GM23248 (cell line): ENCODE results near the gene PEX19. TPM values are rescaled to one million over a fixed set of nuclear protein-coding genes. Genes with fewer than 3 reads are reported as not detected.

Experiments used
- DNase-seq: peaks from one replicate; pipeline ENCODE4 v3.0.0-alpha.2; 2015
- H2AFZ ChIP-seq: fragments of 200-600 bp; sonication (generic); 2 replicates; pipeline ENCODE4 v1.6.1; 2016; ENCODE audit warnings: antibody characterized with exemption
- H3F3A ChIP-seq: fragments of 200-600 bp; sonication (generic); 2 replicates; pipeline ENCODE4 v1.6.1; 2016; ENCODE audit warnings: mild to moderate bottlenecking, antibody characterized with exemption, mixed run types; ENCODE audit not compliant: insufficient read depth
- H3K27ac ChIP-seq: fragments of 200-600 bp; sonication (generic); 2 replicates; pipeline ENCODE4 v1.5.1; 2016; ENCODE audit warnings: mild to moderate bottlenecking
- H3K27me3 ChIP-seq: fragments of 200-600 bp; sonication (generic); replicated peaks from 2 replicates; pipeline ENCODE4 v1.6.1; 2016; ENCODE audit warnings: mild to moderate bottlenecking; ENCODE audit not compliant: insufficient read depth
- H3K36me3 ChIP-seq: fragments of 200-600 bp; sonication (generic); 2 replicates; pipeline ENCODE4 v1.6.1; 2016; ENCODE audit warnings: low read depth, mild to moderate bottlenecking
- H3K4me1 ChIP-seq: fragments of 200-600 bp; sonication (generic); 2 replicates; pipeline ENCODE4 v1.6.1; 2016; ENCODE audit warnings: mild to moderate bottlenecking; ENCODE audit not compliant: insufficient read depth
- H3K4me2 ChIP-seq: fragments of 200-600 bp; sonication (generic); one replicate; pipeline ENCODE4 v1.6.1; 2016; ENCODE audit warnings: mild to moderate bottlenecking; ENCODE audit not compliant: unreplicated experiment
- H3K4me3 ChIP-seq: fragments of 200-600 bp; sonication (generic); 2 replicates; pipeline ENCODE4 v1.5.1; 2016; ENCODE audit warnings: mild to moderate bottlenecking
- H3K79me2 ChIP-seq: fragments of 200-600 bp; sonication (generic); 2 replicates; pipeline ENCODE4 v1.6.1; 2016; ENCODE audit warnings: mild to moderate bottlenecking; ENCODE audit not compliant: insufficient read depth
- H3K9ac ChIP-seq: fragments of 200-600 bp; sonication (generic); 2 replicates; pipeline ENCODE4 v1.6.1; 2016; ENCODE audit warnings: mild to moderate bottlenecking
- H3K9me2 ChIP-seq: fragments of 200-600 bp; sonication (generic); 2 replicates; pipeline ENCODE4 v1.6.1; 2016; ENCODE audit warnings: mixed run types, mild to moderate bottlenecking, moderate library complexity; ENCODE audit not compliant: insufficient read depth
- H3K9me3 ChIP-seq: fragments of 200-600 bp; sonication (generic); one replicate; pipeline ENCODE4 v1.6.1; 2017; ENCODE audit warnings: low read depth
- H4K20me1 ChIP-seq: fragments of 200-600 bp; sonication (generic); 2 replicates; pipeline ENCODE4 v1.6.0; 2016; ENCODE audit not compliant: insufficient read depth
- EZH2 ChIP-seq: fragments of 200-600 bp; sonication (generic); IDR thresholded peaks from 2 replicates; pipeline ENCODE4 v1.6.1; 2018; ENCODE audit warnings: antibody characterized with exemption, mild to moderate bottlenecking; ENCODE audit not compliant: insufficient read depth, poor library complexity, severe bottlenecking
- EZH2phosphoT487 ChIP-seq: fragments of 200-600 bp; sonication (generic); IDR thresholded peaks from 2 replicates; pipeline ENCODE4 v1.6.1; 2018; ENCODE audit warnings: antibody characterized with exemption, moderate library complexity, mild to moderate bottlenecking, low read depth; ENCODE audit not compliant: insufficient read depth
- WGBS, 2 experiments: methylation state at CpG; one replicate each; pipeline ENCODE4 v1.1.6; 2015 to 2017; ENCODE audit warnings: low lambda C conversion rate in 2 of 2, low coverage in 1 of 2; ENCODE audit errors: missing lambda C conversion rate in 2 of 2; 5-methylcytosine and 5-hydroxymethylcytosine counted together
- in situ Hi-C: fragments of 300-500 bp; cut with MboI; formaldehyde crosslinking; loops from 2 replicates; pipeline ENCODE4 v1.15.0; 2020
- polyA plus RNA-seq: library from polyadenylated mRNA; unstranded; fragments of >200 nt; fragmentation: Nextera tagmentation; extraction: Ambion mirVana; gene quantifications from 2 replicates; pipeline ENCODE4 v1.2.1, GENCODE V29; 2016
- total RNA-seq: library from RNA; depleted of rRNA; stranded (reverse); fragments of >200 nt; shearing (Covaris generic); gene quantifications from 2 replicates; pipeline ENCODE4 v1.2.3, GENCODE V29; 2014

PEX19 gene
- total and polyA plus RNA-seq, 2 experiments from 2014 or later: 38.9 to 52.4 TPM

DNA sequence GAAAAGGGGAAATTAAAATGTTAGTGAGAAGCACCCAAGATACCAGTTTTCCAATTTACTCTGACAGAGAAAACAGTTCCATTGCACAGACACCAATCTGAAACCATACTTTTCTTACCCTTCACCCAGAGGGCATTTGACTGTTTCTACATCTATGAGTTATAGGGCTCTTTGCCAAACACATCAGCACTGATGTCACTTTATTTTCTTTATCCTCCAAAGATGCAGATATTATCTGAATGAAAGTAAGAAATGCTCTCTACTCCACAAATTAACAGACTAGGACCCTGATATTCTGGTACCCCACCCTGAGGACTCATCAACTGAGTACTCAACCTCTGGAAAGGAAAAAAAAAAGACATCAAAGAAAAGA is 24.2 kb upstream of the PEX19 start:
- Histone ChIP-seq H4K20me1 (no peaks in the 10 kb centered on the region), H3K4me2 (peak overlapping the region; percentile 67), H3K9ac (peak overlapping the region; percentile 78), H3K9me3 (no peaks in the 10 kb centered on the region), H3K27ac (peak overlapping the region; percentile 98), H3K4me1 (peaks cover 20% of the 10 kb centered on the region), H3K36me3 (peaks cover 91% of the 10 kb centered on the region), H3K9me2 (no peaks in the 10 kb centered on the region), H2AFZ (no peak overlapping the region), H3F3A (peaks cover 50% of the 10 kb centered on the region), H3K27me3 (no peaks in the 10 kb centered on the region), H3K79me2 (peaks cover 78% of the 10 kb centered on the region), H3K4me3 (peak overlapping the region; percentile 28; the same call in 1 of the 2 replicates)
- TF ChIP-seq EZH2phosphoT487: no peak
- no peak for TF ChIP-seq EZH2
- peak; percentile 91 for DNase-seq
- in situ Hi-C loops: no loop called here

DNA sequence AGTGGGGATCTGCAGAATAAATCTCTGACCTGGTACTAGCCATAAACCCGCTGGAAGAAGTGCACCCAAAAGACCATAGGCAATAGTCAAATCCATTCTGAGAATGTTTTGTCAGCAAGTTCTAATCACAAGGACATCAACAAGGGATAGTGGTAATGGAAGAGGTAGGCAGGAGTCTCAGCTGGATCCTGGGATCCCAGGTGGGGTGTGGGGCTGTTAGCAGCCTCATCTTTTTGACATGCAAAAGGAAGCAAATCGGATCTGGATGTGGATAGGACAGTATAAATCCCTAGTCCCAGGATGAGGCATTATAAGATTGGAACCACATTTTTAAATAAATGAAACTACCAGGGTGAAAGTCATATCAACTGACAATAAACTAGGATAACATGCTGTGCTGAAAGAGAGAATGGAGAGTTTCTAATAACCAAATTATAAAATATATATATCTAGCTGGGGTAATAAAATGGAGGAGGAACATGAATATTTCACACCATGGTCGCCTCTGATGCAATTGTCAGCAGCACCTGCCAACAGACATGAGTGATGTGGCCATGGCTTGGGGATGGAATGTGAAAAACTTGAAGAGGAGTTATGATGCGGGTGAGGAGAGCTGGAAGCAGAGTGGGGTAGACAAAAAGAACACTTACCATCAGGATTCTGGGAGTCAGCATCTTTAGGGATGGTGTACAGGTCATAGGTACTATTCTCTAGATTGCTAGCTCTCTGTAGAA is 23.7 kb upstream of the PEX19 start:
- Histone ChIP-seq H2AFZ (no peak overlapping the region), H3K36me3 (peaks cover 91% of the 10 kb centered on the region), H3K4me3 (no peak overlapping the region), H3K79me2 (peaks cover 78% of the 10 kb centered on the region), H4K20me1 (no peaks in the 10 kb centered on the region), H3F3A (peaks cover 50% of the 10 kb centered on the region), H3K9ac (peak overlapping the region; percentile 78; the same call in 1 of the 2 replicates), H3K4me2 (peak overlapping the region; percentile 67), H3K9me3 (no peaks in the 10 kb centered on the region), H3K27ac (peak overlapping the region; percentile 98), H3K27me3 (no peaks in the 10 kb centered on the region), H3K4me1 (peaks cover 20% of the 10 kb centered on the region), H3K9me2 (no peaks in the 10 kb centered on the region)
- TF ChIP-seq EZH2phosphoT487 (no peak), EZH2 (no peak)
- DNase-seq: peak; percentile 39
- in situ Hi-C loops: no loop called here
- WGBS, 2 experiments: 74 to 79% methylated on average over 4 of the region's 4 CpGs

DNA sequence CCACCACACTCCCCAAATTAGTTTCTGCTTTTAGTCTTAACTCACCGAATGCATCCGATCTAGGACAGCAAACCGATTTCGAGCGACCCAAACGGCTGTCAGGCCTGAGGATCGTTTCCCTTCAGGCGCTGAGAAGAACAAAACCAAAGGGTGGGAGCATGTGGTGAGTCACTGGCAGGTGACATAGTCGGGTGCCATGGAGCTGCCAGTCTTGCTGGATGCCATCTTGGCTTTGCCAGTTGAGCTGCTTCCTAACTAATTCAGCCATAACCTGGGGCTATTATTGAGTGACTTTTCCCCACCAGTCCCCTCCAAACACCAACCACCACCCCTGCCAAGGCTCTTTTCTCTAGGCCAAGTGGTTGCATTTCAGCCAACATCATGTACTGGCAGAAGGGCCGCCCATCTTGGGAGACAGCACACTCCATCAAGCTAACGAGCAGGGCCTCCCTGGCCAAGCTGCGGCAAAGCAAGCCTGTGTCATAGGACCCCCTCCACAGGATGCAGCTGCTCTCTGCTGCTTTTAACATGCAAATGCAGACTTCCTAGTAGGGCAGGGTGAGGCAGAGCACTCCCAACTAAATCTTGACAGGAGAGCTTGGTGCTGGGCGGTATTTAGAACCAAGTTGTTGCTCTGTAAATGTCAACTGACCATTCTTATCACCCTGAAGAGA is 22.3 kb upstream of the PEX19 start:
- no peak overlapping the region for H3K9ac ChIP-seq
- H3K79me2 ChIP-seq: peaks cover 83% of the 10 kb centered on the region
- H3F3A ChIP-seq: peaks cover 48% of the 10 kb centered on the region
- no peaks in the 10 kb centered on the region for H3K9me3 ChIP-seq
- no peaks in the 10 kb centered on the region for H3K27me3 ChIP-seq
- TF ChIP-seq EZH2 (no peak), EZH2phosphoT487 (no peak)
- no peak overlapping the region for H2AFZ ChIP-seq
- no peak overlapping the region for H3K4me3 ChIP-seq
- H3K36me3 ChIP-seq: peaks cover 88% of the 10 kb centered on the region
- H4K20me1 ChIP-seq: no peaks in the 10 kb centered on the region
- 84 to 87% methylated on average over 13 of the region's 13 CpGs for WGBS, 2 experiments
- H3K4me2 ChIP-seq: no peak overlapping the region
- H3K27ac ChIP-seq: no peak overlapping the region
- in situ Hi-C loops: no loop called here
- H3K4me1 ChIP-seq: peaks cover 20% of the 10 kb centered on the region
- no peak for DNase-seq
- no peaks in the 10 kb centered on the region for H3K9me2 ChIP-seq

DNA sequence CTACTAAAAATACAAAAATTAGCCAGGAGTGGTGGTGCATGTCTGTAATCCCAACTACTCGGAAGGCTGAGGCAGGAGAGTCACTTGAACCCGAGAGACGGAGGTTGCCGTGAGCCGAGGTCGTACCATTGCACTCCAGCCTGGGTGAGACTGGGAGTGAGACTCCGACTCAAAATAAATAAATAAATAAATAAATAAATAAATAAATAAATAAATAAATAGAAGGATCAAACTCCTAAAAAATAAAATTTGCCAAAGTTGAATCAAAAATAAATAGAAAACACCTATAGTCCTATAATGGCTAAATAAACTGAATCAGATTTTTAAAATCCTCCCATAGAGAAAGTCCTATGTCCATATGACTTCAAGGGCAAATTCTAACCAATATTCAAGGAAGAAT is 15.2 kb upstream of the PEX19 start:
- no peaks in the 10 kb centered on the region for H4K20me1 ChIP-seq
- no peak for TF ChIP-seq EZH2
- TF ChIP-seq EZH2phosphoT487: no peak
- H3K27me3 ChIP-seq: no peaks in the 10 kb centered on the region
- DNase-seq: no peak
- no peak overlapping the region for H3K27ac ChIP-seq
- H3K9ac ChIP-seq: no peak overlapping the region
- peaks cover 95% of the 10 kb centered on the region for H3K79me2 ChIP-seq
- no peaks in the 10 kb centered on the region for H3K9me2 ChIP-seq
- peaks cover 54% of the 10 kb centered on the region for H3F3A ChIP-seq
- no peak overlapping the region for H2AFZ ChIP-seq
- no peak overlapping the region for H3K4me2 ChIP-seq
- 83 to 84% methylated on average over 7 of the region's 7 CpGs for WGBS, 2 experiments
- in situ Hi-C loops: no loop called here
- no peak overlapping the region for H3K4me3 ChIP-seq
- H3K36me3 ChIP-seq: peaks cover 82% of the 10 kb centered on the region
- H3K4me1 ChIP-seq: no peaks in the 10 kb centered on the region
- H3K9me3 ChIP-seq: no peaks in the 10 kb centered on the region
